ENCODE results near the gene WNT8A. TPM values are rescaled to one million over a fixed set of nuclear protein-coding genes. Genes with fewer than 3 reads are reported as not detected.
A peak's percentile ranks its signal among the peaks of the same experiment; 100 is the strongest.

WNT8A gene
- 0.27 TPM in 1 of 2 replicates, not detected in the other for total RNA-seq (2021; fragmentation: NEBNext Ultra II Directional; extraction: Animal tissue kit (Norgen Biotek cat#: 25700))
- polyA plus RNA-seq (2011; rRNA removed) = 0.06 TPM in 1 of 2 replicates, not detected in the other
- polyA plus RNA-seq (2011; cell fraction: cytosol; rRNA removed) = 0.06 TPM
- polyA plus RNA-seq (2011; cell fraction: nucleus; rRNA removed) = 0.10 TPM
- 0.20 to 0.76 TPM (median 0.37 TPM) in 4 replicates for polyA plus RNA-seq (2012, experiment 1 of 2)
- not detected for polyA plus RNA-seq (2012, experiment 2 of 2)
- 0.08 TPM for polyA plus RNA-seq (2013, experiment 1 of 2)
- polyA plus RNA-seq (2013, experiment 2 of 2) = not detected
- polyA minus RNA-seq (2011; rRNA and poly(A)+ RNA removed) = 0.46 TPM in 1 of 2 replicates, not detected in the other
- not detected for polyA minus RNA-seq (2011; cell fraction: cytosol; rRNA and poly(A)+ RNA removed)
- polyA minus RNA-seq (2011; cell fraction: nucleus; rRNA and poly(A)+ RNA removed) = not detected
- long read RNA-seq, experiment 1, partial matches to known transcripts = 0 of 1 reads
- long read RNA-seq, experiment 1, other reads (novel, unspliced or antisense) = 1 of 1 reads
- long read RNA-seq, experiment 2 = 0 reads

DNA sequence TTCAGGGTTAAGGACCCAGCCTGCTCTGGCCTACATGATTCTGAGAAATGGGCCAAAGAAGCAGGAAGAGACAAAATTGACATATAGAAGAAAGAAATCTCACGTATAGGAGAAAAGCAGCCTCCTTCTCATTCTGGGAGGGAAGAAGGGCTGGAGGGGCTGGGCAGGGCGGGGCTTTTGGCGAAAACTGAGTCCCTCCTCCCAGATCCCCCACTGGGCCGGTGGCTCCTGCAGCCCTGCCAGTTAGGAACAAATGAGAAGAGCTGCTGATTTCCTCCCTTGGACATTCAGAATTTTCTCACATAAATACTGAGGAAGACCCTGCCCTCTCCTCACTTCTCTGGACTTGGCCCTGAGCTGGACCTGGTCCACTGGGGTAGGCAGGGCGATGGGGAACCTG is at the start of gene WNT8A:
Gene WNT8A (plus strand): TSS at position 332 of the 400 bp plus-strand sequence. CDS start 95 bp downstream, outside the sequence.
- H3K23me2 ChIP-seq (ENCODE audit: low read depth, low read length) = peaks cover 4% of the 10 kb centered on the region; the same call in 1 of the 2 replicates
- H2AK5ac ChIP-seq (ENCODE audit: low read depth, low read length) = no peak within 1 kb of the TSS
- H3K18ac ChIP-seq (ENCODE audit: extremely low read depth, low read length) = peak within 1 kb of the TSS; percentile 68; the same call in 1 of the 2 replicates
- no peak within 1 kb of the TSS for H2BK5ac ChIP-seq (ENCODE audit: low read depth, low read length)
- H3K27ac ChIP-seq (ENCODE audit: low read depth, low read length) = no peak within 1 kb of the TSS
- H3K27me3 ChIP-seq (replicated peaks in 1 of 4; ENCODE audit: control insufficient read depth in 3 of 4, extremely low read depth in 1 of 4, insufficient read depth in 3 of 4, low read length in 3 of 4) = peaks cover 0 to 6% (median 3%) of the 10 kb centered on the region in 4 experiments; a peak in 5 of 7 replicates
- H2BK15ac ChIP-seq (ENCODE audit: low read length) = no peak within 1 kb of the TSS
- H3K36me3 ChIP-seq (ENCODE audit: control insufficient read depth in 2 of 4, insufficient read depth in 4 of 4, low read length in 3 of 4) = no peaks in the 10 kb centered on the region
- H4K91ac ChIP-seq (replicated peaks; ENCODE audit: insufficient read length, low read length) = no peak within 1 kb of the TSS
- no peak within 1 kb of the TSS for H4K5ac ChIP-seq (ENCODE audit: insufficient read length, low read depth, low read length)
- H3K4ac ChIP-seq (replicated peaks; ENCODE audit: insufficient read length, low read depth, low read length) = no peak within 1 kb of the TSS
- no peak within 1 kb of the TSS for H3K23ac ChIP-seq (ENCODE audit: insufficient read length)
- no peak within 1 kb of the TSS for H2BK20ac ChIP-seq (ENCODE audit: low read length)
- peak within 1 kb of the TSS; percentile 88 for H2AFZ ChIP-seq (ENCODE audit: low read length)
- H3K56ac ChIP-seq (replicated peaks; ENCODE audit: insufficient read length, low read depth, low read length) = no peak within 1 kb of the TSS
- H3K79me2 ChIP-seq (ENCODE audit: control insufficient read depth in 1 of 2, insufficient read depth in 2 of 2, low read length in 2 of 2) = no peaks in the 10 kb centered on the region
- H3K79me1 ChIP-seq (ENCODE audit: low read depth, low read length) = no peaks in the 10 kb centered on the region
- WGBS, 2 experiments (ENCODE audit: extremely low coverage in 1 of 2, insufficient coverage in 1 of 2, insufficient read length in 1 of 2, insufficient replicate concordance in 2 of 2, low coverage in 1 of 2, low lambda C conversion rate in 2 of 2, missing lambda C conversion rate in 1 of 2) = 57% methylated on average over 3 of the region's 5 CpGs; no CpG with 5 or more reads in 1 of the 2 experiments
- no peak within 1 kb of the TSS for H3K9ac ChIP-seq (replicated peaks in 1 of 4; ENCODE audit: extremely low read depth in 1 of 4, low read depth in 3 of 4, low read length in 3 of 4)
- no peak within 1 kb of the TSS for H4K8ac ChIP-seq (ENCODE audit: extremely low read depth, insufficient read depth, low read length)
- no peak within 1 kb of the TSS; a peak in 2 of 4 replicates for H3K4me2 ChIP-seq (ENCODE audit: insufficient read depth in 1 of 2, low read depth in 2 of 2, low read length in 2 of 2)
- no peak within 1 kb of the TSS for H2BK120ac ChIP-seq (replicated peaks; ENCODE audit: low read depth, low read length)
- no peak within 1 kb of the TSS for H3K4me3 ChIP-seq (ENCODE audit: extremely low read depth in 1 of 4, insufficient read depth in 2 of 4, low read depth in 3 of 4, low read length in 4 of 4)
- CTCF ChIA-PET (ENCODE audit: partially characterized antibody) = interaction anchor here (1.1 to 15.7 kb wide), 10 partner anchors 7 to 57 kb away, joined by 3 to 288 read pairs (median 21); no protein-coding TSS in a partner anchor
- no peaks in the 10 kb centered on the region for H3K9me3 ChIP-seq (ENCODE audit: insufficient read depth in 2 of 2, low read depth in 1 of 2, low read length in 1 of 2)
- peaks cover 0 to 2% of the 10 kb centered on the region in 2 experiments for H4K20me1 ChIP-seq (replicated peaks in 1 of 2; ENCODE audit: control insufficient read depth in 1 of 2, insufficient read depth in 2 of 2, low read length in 2 of 2)
- no peak within 1 kb of the TSS; the same call in 1 of the 2 replicates for H2BK12ac ChIP-seq (ENCODE audit: low read depth, low read length)
- FAIRE-seq (no peak), DNase-seq (ENCODE audit: low read depth in 1 of 2, low spot score in 2 of 2) (no peak)
- peaks cover 0 to 7% (median 2%) of the 10 kb centered on the region in 4 experiments; a peak in 4 of 7 replicates for H3K4me1 ChIP-seq (replicated peaks in 1 of 4; ENCODE audit: control insufficient read depth in 3 of 4, insufficient read depth in 4 of 4, low read length in 3 of 4)
- H3K14ac ChIP-seq (ENCODE audit: insufficient read length) = no peak within 1 kb of the TSS
- POLR2A ChIA-PET (ENCODE audit: partially characterized antibody) = no interaction called here
- no peak for TF ChIP-seq CTBP2 (IDR thresholded peaks at IDR 0.05; ENCODE audit: borderline replicate concordance, insufficient read depth, insufficient read length, low read length)
- TF ChIP-seq E2F6 (IDR thresholded peaks at IDR 0.05) = no peak
- no peak for TF ChIP-seq CBX8 (IDR thresholded peaks at IDR 0.05; ENCODE audit: borderline replicate concordance, low read depth, low read length)
- no peak for TF ChIP-seq KDM4A (IDR thresholded peaks at IDR 0.05; ENCODE audit: low read depth, low read length, severe bottlenecking)
- no peak for TF ChIP-seq SAP30 (IDR thresholded peaks at IDR 0.05; ENCODE audit: insufficient read depth, insufficient replicate concordance, low read length)
- TF ChIP-seq EZH2 (IDR thresholded peaks at IDR 0.05; ENCODE audit: low read depth, low read length, severe bottlenecking) = no peak
- TF ChIP-seq YY1 (IDR thresholded peaks at IDR 0.05; ENCODE audit: low read depth, low read length) = no peak
- no peak for TF ChIP-seq RFX5 (IDR thresholded peaks at IDR 0.05; ENCODE audit: borderline replicate concordance, low read depth, low read length)
- TF ChIP-seq, protein P1, sequence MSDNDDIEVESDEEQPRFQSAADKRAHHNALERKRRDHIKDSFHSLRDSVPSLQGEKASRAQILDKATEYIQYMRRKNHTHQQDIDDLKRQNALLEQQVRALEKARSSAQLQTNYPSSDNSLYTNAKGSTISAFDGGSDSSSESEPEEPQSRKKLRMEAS (IDR thresholded peaks at IDR 0.05) = no peak
- TF ChIP-seq BACH1 (IDR thresholded peaks at IDR 0.05; ENCODE audit: low read length) = no peak
